WTC11 (cell line): Measurements from ENCODE around the gene IFI27L2.

Experiments
- FOXJ3 ChIP-seq: sonication (generic); formaldehyde crosslinking; IDR thresholded peaks from 2 replicates; pipeline ENCODE4 v1.9.0; 2021; ENCODE audit warnings: missing genetic modification reagents, mild to moderate bottlenecking, borderline replicate concordance
- TF ChIP-seq, protein P1 (sequence below): fragments of 200-600 bp; IDR thresholded peaks from 2 replicates; pipeline ENCODE4 v1.8.0; 2022; ENCODE audit warnings: antibody characterized with exemption
- TF ChIP-seq, protein P2 (sequence below): fragments of 250-450 bp; sonication (Bioruptor Pico); IDR thresholded peaks from 2 replicates; pipeline ENCODE4 v2.1.2; 2022; ENCODE audit warnings: mild to moderate bottlenecking, moderate library complexity

DNA sequence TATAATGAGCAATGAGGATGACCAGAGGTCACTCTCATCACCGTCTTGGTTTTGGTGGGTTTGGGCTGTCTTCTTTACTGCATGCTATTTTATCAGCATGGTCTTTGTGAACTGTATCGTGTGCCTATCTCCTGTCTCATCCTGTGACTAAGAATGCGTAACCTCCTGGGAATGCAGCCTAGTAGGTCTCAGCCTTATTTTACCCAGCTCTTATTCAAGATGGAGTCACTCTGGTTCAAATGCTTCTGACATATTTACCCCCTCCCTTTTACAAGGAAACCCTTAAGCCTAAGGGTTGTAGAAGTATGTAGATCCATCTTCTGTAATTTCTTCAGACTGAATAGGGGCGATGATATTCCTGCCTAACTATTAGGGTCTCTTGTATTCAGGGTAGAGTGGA, 39.9 kb downstream of the IFI27L2 start:
- TF ChIP-seq, protein P1, sequence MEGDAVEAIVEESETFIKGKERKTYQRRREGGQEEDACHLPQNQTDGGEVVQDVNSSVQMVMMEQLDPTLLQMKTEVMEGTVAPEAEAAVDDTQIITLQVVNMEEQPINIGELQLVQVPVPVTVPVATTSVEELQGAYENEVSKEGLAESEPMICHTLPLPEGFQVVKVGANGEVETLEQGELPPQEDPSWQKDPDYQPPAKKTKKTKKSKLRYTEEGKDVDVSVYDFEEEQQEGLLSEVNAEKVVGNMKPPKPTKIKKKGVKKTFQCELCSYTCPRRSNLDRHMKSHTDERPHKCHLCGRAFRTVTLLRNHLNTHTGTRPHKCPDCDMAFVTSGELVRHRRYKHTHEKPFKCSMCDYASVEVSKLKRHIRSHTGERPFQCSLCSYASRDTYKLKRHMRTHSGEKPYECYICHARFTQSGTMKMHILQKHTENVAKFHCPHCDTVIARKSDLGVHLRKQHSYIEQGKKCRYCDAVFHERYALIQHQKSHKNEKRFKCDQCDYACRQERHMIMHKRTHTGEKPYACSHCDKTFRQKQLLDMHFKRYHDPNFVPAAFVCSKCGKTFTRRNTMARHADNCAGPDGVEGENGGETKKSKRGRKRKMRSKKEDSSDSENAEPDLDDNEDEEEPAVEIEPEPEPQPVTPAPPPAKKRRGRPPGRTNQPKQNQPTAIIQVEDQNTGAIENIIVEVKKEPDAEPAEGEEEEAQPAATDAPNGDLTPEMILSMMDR = no peak
- no peak for TF ChIP-seq FOXJ3 (CRISPR knock-in tag)
- TF ChIP-seq, protein P2, sequence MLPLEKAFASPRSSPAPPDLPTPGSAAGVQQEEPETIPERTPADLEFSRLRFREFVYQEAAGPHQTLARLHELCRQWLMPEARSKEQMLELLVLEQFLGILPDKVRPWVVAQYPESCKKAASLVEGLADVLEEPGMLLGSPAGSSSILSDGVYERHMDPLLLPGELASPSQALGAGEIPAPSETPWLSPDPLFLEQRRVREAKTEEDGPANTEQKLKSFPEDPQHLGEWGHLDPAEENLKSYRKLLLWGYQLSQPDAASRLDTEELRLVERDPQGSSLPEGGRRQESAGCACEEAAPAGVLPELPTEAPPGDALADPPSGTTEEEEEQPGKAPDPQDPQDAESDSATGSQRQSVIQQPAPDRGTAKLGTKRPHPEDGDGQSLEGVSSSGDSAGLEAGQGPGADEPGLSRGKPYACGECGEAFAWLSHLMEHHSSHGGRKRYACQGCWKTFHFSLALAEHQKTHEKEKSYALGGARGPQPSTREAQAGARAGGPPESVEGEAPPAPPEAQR (CRISPR knock-in tag) = no peak
